Activated T-cell treated with anti-CD3 and anti-CD28 coated beads for 1 hour (primary cell): ENCODE data around the gene PHEX.
A peak's percentile ranks its signal among the peaks of the same experiment; 100 is the strongest.

Experiments
- DNase-seq: peaks from one replicate; pipeline ENCODE4 v3.0.0-alpha.2; 2020; ENCODE audit warnings: low read depth

Gene PHEX

GRCh38 chrX:22041907-22042530, 9.9 kb downstream of the PHEX start:
- DNase-seq: no peak

GRCh38 chrX:22043872-22044271, 11.7 kb downstream of the PHEX start:
- DNase-seq: no peak

GRCh38 chrX:22047468-22047867, 15.3 kb downstream of the PHEX start:
- DNase-seq: no peak

GRCh38 chrX:22053481-22053880, 21.4 kb downstream of the PHEX start:
- DNase-seq: no peak

GRCh38 chrX:22056235-22056634, 24.1 kb downstream of the PHEX start:
- no peak for DNase-seq

- DNase-seq: no peak
Measured at GRCh38 chrX:22057667-22058066, 25.5 kb downstream of the PHEX start.

- no peak for DNase-seq
Measured at GRCh38 chrX:22059775-22060174, 27.6 kb downstream of the PHEX start.

GRCh38 chrX:22060415-22061280, 28.5 kb downstream of the PHEX start:
- DNase-seq: no peak

- no peak for DNase-seq
Measured at GRCh38 chrX:22063284-22063683, 31.2 kb downstream of the PHEX start.

- DNase-seq: no peak
Measured at GRCh38 chrX:22069586-22069985, 37.5 kb downstream of the PHEX start.

- DNase-seq: no peak
Measured at GRCh38 chrX:22073928-22074327, 41.8 kb downstream of the PHEX start.

- DNase-seq: no peak
Measured at GRCh38 chrX:22078117-22078516, 46.0 kb downstream of the PHEX start.

GRCh38 chrX:22081475-22082092, 49.5 kb downstream of the PHEX start:
- peak; percentile 26 for DNase-seq

- DNase-seq: no peak
Measured at GRCh38 chrX:22086003-22086402, 53.9 kb downstream of the PHEX start.

- DNase-seq: no peak
Measured at GRCh38 chrX:22087011-22087557, 55.0 kb downstream of the PHEX start.

GRCh38 chrX:22088326-22088725, 56.2 kb downstream of the PHEX start:
- DNase-seq: no peak

GRCh38 chrX:22090181-22090580, 58.1 kb downstream of the PHEX start:
- DNase-seq: no peak

- DNase-seq: no peak
Measured at GRCh38 chrX:22093550-22093949, 61.4 kb downstream of the PHEX start.

- DNase-seq: no peak
Measured at GRCh38 chrX:22095286-22095685, 63.2 kb downstream of the PHEX start.

- DNase-seq: no peak
Measured at GRCh38 chrX:22095856-22096255, 63.7 kb downstream of the PHEX start.

GRCh38 chrX:22097012-22097694, 65.0 kb downstream of the PHEX start:
- DNase-seq: no peak

- no peak for DNase-seq
Measured at GRCh38 chrX:22105231-22105630, 73.1 kb downstream of the PHEX start.
